ENCODE measurements around the gene ZMAT5. TPM values are rescaled to one million over a fixed set of nuclear protein-coding genes. Genes with fewer than 3 reads are reported as not detected.

The ZMAT5 gene
- total RNA-seq, 1 donor: 7.7 TPM

- no peak overlapping the region for H3K4me3 ChIP-seq (ENCODE audit: low read length)
- no peaks in the 10 kb centered on the region for H3K9me3 ChIP-seq (ENCODE audit: low read depth, low read length)
- H3K27me3 ChIP-seq (ENCODE audit: insufficient read depth, low read length): no peaks in the 10 kb centered on the region
- no peaks in the 10 kb centered on the region for H3K4me1 ChIP-seq (ENCODE audit: insufficient read depth, low read length)
These were observed 32.4 kb downstream of the ZMAT5 start for GRCh38 chr22:29734406-29734805.

GRCh38 chr22:29733362-29734201, 33.2 kb downstream of the ZMAT5 start:
- Histone ChIP-seq H3K4me1 (ENCODE audit: insufficient read depth, low read length) (no peaks in the 10 kb centered on the region), H3K4me3 (ENCODE audit: low read length) (no peak overlapping the region), H3K27me3 (ENCODE audit: insufficient read depth, low read length) (no peaks in the 10 kb centered on the region), H3K9me3 (ENCODE audit: low read depth, low read length) (no peaks in the 10 kb centered on the region)

- no peaks in the 10 kb centered on the region for H3K27me3 ChIP-seq (ENCODE audit: insufficient read depth, low read length)
- H3K4me3 ChIP-seq (ENCODE audit: low read length): no peak overlapping the region
- no peaks in the 10 kb centered on the region for H3K4me1 ChIP-seq (ENCODE audit: insufficient read depth, low read length)
- no peaks in the 10 kb centered on the region for H3K9me3 ChIP-seq (ENCODE audit: low read depth, low read length)
These were observed 33.9 kb downstream of the ZMAT5 start for GRCh38 chr22:29732883-29733282.

- no peaks in the 10 kb centered on the region for H3K4me1 ChIP-seq (ENCODE audit: insufficient read depth, low read length)
- no peaks in the 10 kb centered on the region for H3K9me3 ChIP-seq (ENCODE audit: low read depth, low read length)
- no peaks in the 10 kb centered on the region for H3K27me3 ChIP-seq (ENCODE audit: insufficient read depth, low read length)
- H3K4me3 ChIP-seq (ENCODE audit: low read length): no peak overlapping the region
These were observed 35.6 kb downstream of the ZMAT5 start for GRCh38 chr22:29731058-29731850.

GRCh38 chr22:29729161-29729560, 37.6 kb downstream of the ZMAT5 start:
- Histone ChIP-seq H3K4me3 (ENCODE audit: low read length) (no peak overlapping the region), H3K4me1 (ENCODE audit: insufficient read depth, low read length) (no peaks in the 10 kb centered on the region), H3K9me3 (ENCODE audit: low read depth, low read length) (no peaks in the 10 kb centered on the region), H3K27me3 (ENCODE audit: insufficient read depth, low read length) (no peaks in the 10 kb centered on the region)

DNA sequence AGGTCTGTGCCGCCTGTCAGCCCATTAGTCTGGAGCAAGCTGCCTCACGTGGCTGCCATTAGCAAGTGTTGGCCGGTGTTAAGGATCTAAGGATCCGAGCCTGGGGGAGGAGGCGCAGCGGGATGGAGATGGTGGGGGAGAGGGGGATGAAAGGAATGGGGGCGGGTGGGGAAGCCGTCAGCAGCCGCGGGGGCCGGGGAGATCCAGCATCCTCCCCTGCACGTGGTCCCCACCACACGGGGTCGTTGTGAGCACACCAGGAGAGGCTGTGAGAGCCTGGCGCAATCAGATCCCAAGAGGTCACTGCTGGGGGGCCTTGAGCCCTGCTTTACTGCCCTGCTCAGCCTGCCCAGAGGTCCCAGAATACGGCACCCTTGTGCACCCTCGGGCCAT, 39.7 kb downstream of the ZMAT5 start:
- Histone ChIP-seq H3K27me3 (ENCODE audit: insufficient read depth, low read length) (no peaks in the 10 kb centered on the region), H3K9me3 (ENCODE audit: low read depth, low read length) (no peaks in the 10 kb centered on the region), H3K4me1 (ENCODE audit: insufficient read depth, low read length) (no peaks in the 10 kb centered on the region), H3K4me3 (ENCODE audit: low read length) (no peak overlapping the region)

- no peaks in the 10 kb centered on the region for H3K9me3 ChIP-seq (ENCODE audit: low read depth, low read length)
- H3K4me1 ChIP-seq (ENCODE audit: insufficient read depth, low read length): no peaks in the 10 kb centered on the region
- peaks cover 2% of the 10 kb centered on the region for H3K27me3 ChIP-seq (ENCODE audit: insufficient read depth, low read length)
- no peak overlapping the region for H3K4me3 ChIP-seq (ENCODE audit: low read length)
These were observed 40.2 kb downstream of the ZMAT5 start for GRCh38 chr22:29726512-29727130.

- H3K4me1 ChIP-seq (ENCODE audit: insufficient read depth, low read length): no peaks in the 10 kb centered on the region
- no peaks in the 10 kb centered on the region for H3K9me3 ChIP-seq (ENCODE audit: low read depth, low read length)
These were observed 40.7 kb downstream of the ZMAT5 start for GRCh38 chr22:29726106-29726505.

GRCh38 chr22:29724843-29725242, 42.0 kb downstream of the ZMAT5 start:
- H3K27me3 ChIP-seq (ENCODE audit: insufficient read depth, low read length): peaks cover 7% of the 10 kb centered on the region
- H3K4me1 ChIP-seq (ENCODE audit: insufficient read depth, low read length): no peaks in the 10 kb centered on the region
- H3K9me3 ChIP-seq (ENCODE audit: low read depth, low read length): no peaks in the 10 kb centered on the region
- H3K4me3 ChIP-seq (ENCODE audit: low read length): no peak overlapping the region

More at GRCh38 chr22:29726106-29726505, 40.7 kb downstream of the ZMAT5 start:
- Histone ChIP-seq H3K27me3 (ENCODE audit: insufficient read depth, low read length) (peaks cover 7% of the 10 kb centered on the region), H3K4me3 (ENCODE audit: low read length) (no peak overlapping the region)

DNA sequence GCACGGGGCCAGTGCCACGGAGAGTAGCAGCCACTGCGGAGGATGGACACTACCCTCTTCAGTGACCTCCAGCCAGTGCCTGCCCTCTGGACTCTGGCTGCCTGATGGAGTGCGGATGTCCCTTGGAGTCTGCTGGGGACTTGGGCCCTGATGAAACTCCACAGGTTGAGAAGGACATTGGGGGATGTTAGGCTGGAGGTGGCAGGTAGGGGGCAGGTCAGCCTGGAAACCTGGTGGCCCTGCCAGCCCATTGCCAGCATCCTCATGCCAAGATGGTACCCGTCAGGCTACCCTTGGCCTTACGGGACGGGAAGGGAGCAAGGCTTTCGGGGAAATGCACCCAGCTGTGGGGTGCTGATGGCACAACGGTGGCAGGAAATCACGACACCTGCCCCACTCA, 43.0 kb downstream of the ZMAT5 start:
- Histone ChIP-seq H3K27me3 (ENCODE audit: insufficient read depth, low read length) (peaks cover 15% of the 10 kb centered on the region), H3K9me3 (ENCODE audit: low read depth, low read length) (no peaks in the 10 kb centered on the region), H3K4me1 (ENCODE audit: insufficient read depth, low read length) (no peaks in the 10 kb centered on the region), H3K4me3 (ENCODE audit: low read length) (no peak overlapping the region)

DNA sequence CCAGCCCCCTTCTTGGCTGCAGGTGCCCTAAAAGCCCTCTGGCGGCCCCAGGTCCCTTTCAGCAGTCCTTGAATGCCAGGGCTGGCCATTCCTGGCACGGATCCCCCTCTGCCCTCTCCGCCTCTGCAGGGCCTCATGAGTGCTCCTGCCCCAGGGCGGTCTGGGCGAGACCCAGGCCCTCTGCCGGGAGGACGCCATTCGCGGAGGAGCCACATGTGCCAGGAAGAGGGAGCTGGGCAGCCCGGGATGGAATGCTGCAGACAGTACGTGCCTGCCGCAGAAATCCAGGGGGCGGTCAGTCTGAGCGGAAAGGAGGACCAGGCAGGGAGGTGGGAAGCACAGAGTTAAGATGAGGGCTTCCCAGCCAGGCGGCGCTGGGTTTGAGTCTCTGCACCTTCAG, 44.2 kb downstream of the ZMAT5 start:
- Histone ChIP-seq H3K4me1 (ENCODE audit: insufficient read depth, low read length) (no peaks in the 10 kb centered on the region), H3K9me3 (ENCODE audit: low read depth, low read length) (no peaks in the 10 kb centered on the region), H3K27me3 (ENCODE audit: insufficient read depth, low read length) (peaks cover 24% of the 10 kb centered on the region), H3K4me3 (ENCODE audit: low read length) (no peak overlapping the region)

GRCh38 chr22:29722151-29722550, 44.7 kb downstream of the ZMAT5 start:
- Histone ChIP-seq H3K27me3 (ENCODE audit: insufficient read depth, low read length) (peaks cover 24% of the 10 kb centered on the region), H3K4me1 (ENCODE audit: insufficient read depth, low read length) (no peaks in the 10 kb centered on the region), H3K9me3 (ENCODE audit: low read depth, low read length) (no peaks in the 10 kb centered on the region), H3K4me3 (ENCODE audit: low read length) (no peak overlapping the region)

DNA sequence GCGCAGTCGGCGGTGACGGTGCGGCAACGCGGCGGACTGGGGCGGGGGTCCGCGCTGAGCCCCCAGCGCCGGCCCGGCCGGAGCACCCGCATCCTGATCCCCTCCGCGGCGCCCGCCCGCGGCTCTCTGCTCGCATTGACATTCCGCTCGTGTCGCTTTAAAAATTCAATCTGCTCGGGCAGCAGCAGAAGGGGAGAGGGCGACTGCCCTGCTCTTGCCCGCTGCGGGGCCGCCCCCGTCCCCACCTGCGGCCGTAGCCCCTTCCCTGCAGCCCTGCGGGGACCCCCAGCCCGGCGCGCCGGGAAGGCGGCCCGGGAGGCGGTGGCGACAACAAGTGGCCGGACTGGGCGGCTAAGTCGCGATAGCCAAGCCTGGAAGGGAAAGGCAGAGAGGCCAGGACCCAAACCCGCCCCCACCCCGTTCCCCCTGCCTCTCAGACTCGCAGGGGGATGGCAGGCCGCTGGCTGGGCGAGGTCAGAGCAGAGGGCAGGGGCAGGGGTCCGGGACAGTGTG, 45.9 kb downstream of the ZMAT5 start:
- no peaks in the 10 kb centered on the region for H3K4me1 ChIP-seq (ENCODE audit: insufficient read depth, low read length)
- H3K9me3 ChIP-seq (ENCODE audit: low read depth, low read length): no peaks in the 10 kb centered on the region
- H3K27me3 ChIP-seq (ENCODE audit: insufficient read depth, low read length): peaks cover 24% of the 10 kb centered on the region
- no peak overlapping the region for H3K4me3 ChIP-seq (ENCODE audit: low read length)

GRCh38 chr22:29719899-29720645, 46.7 kb downstream of the ZMAT5 start, which contains the start of gene CABP7:
CABP7 (plus strand) TSS chr22:29720003; CDS start chr22:29720425, 422 bp downstream.
- Histone ChIP-seq H3K9me3 (ENCODE audit: low read depth, low read length) (no peaks in the 10 kb centered on the region), H3K4me3 (ENCODE audit: low read length) (no peak within 1 kb of the TSS), H3K27me3 (ENCODE audit: insufficient read depth, low read length) (peaks cover 24% of the 10 kb centered on the region), H3K4me1 (ENCODE audit: insufficient read depth, low read length) (no peaks in the 10 kb centered on the region)
